ENCODE data around the gene RPL13A. TPM values are rescaled to one million over a fixed set of nuclear protein-coding genes. Genes with fewer than 3 reads are reported as not detected.

The RPL13A gene
- 4,918 TPM for polyA plus RNA-seq (2013, experiment 1 of 2)
- polyA plus RNA-seq (2013, experiment 2 of 2), result 4,876 TPM

DNA sequence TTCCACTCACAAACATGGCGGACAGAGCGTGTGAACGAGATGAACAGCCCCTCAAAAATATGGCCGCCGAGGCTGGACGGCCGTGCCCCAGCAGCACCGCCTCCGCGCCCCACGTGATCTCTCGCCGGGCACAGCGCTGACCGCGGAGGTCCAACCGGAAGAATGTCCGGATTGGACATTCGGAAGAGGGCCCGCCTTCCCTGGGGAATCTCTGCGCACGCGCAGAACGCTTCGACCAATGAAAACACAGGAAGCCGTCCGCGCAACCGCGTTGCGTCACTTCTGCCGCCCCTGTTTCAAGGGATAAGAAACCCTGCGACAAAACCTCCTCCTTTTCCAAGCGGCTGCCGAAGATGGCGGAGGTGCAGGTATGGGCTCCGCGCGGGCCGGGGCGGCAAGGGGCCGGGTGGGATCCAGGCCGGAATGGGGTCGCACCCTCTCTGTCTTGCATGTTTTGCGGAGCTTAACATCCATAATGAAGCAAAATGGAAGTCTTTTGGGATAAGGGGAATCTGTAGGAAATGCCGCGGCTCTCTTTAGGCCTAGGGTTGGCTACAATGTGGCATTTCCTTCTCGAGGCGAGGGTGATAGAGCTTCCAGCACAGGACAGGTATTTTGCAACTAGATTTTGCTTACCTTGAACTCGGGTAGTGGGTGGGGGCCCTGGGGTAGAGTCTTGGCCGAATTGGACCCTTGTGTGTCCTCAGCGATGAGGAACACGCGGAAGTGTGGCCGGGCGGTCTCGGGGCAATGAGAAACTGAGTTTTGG, at the start of gene RPL13A:
Gene RPL13A, plus strand, starts transcription at position 332 of the 769 bp plus-strand sequence. Its CDS starts 22 bp downstream, at position 354.
- Histone ChIP-seq H3K36me3 (ENCODE audit: control insufficient read depth in 1 of 2, insufficient read depth in 2 of 2, low read depth in 1 of 2, low read length in 2 of 2) (peaks cover 38 to 47% of the 10 kb centered on the region in 2 experiments), H2BK15ac (ENCODE audit: low read depth, poor library complexity, severe bottlenecking) (peak within 1 kb of the TSS; percentile 98), H2BK120ac (ENCODE audit: low read depth, low read length) (peak within 1 kb of the TSS; percentile 54), H4K8ac (ENCODE audit: low read length) (peak within 1 kb of the TSS; percentile 100), H3K27ac (ENCODE audit: low read length, poor library complexity, severe bottlenecking) (peak within 1 kb of the TSS; percentile 37), H2AK5ac (ENCODE audit: low read length, severe bottlenecking) (peak within 1 kb of the TSS; percentile 46), H3K4me2 (ENCODE audit: low read length, poor library complexity, severe bottlenecking) (peak within 1 kb of the TSS; percentile 66), H3K9ac (ENCODE audit: low read length) (peak within 1 kb of the TSS; percentile 100), H3K18ac (ENCODE audit: low read depth in 1 of 2, low read length in 2 of 2) (peak within 1 kb of the TSS; percentile 66 to 92), H3K4me3 (ENCODE audit: insufficient read depth in 1 of 2, low read depth in 1 of 2, low read length in 2 of 2) (peak within 1 kb of the TSS; percentile 77 to 97), H2BK5ac (ENCODE audit: low read depth, low read length, poor library complexity, severe bottlenecking) (no peak within 1 kb of the TSS), H3K14ac (ENCODE audit: low read length in 2 of 2) (peak within 1 kb of the TSS in 1 of 2 experiments; percentile 85), H3K79me1 (replicated peaks; ENCODE audit: low read length, poor library complexity, severe bottlenecking) (peaks cover 3% of the 10 kb centered on the region), H3K9me3 (ENCODE audit: control insufficient read depth, low read length) (no peaks in the 10 kb centered on the region), H3K4ac (ENCODE audit: low read depth in 1 of 2, low read length in 2 of 2) (peak within 1 kb of the TSS; percentile 27 to 71), H2AFZ (ENCODE audit: low read depth, low read length) (peak within 1 kb of the TSS; percentile 48), H4K91ac (ENCODE audit: low read length) (peak within 1 kb of the TSS; percentile 90), H2BK12ac (ENCODE audit: low read length in 2 of 2) (no peak within 1 kb of the TSS), H3K27me3 (ENCODE audit: control insufficient read depth in 1 of 2, insufficient read depth in 1 of 2, low read length in 2 of 2) (no peaks in the 10 kb centered on the region), H3K4me1 (ENCODE audit: control insufficient read depth, insufficient read depth, low read depth, low read length) (peaks cover 24% of the 10 kb centered on the region), H3K23ac (ENCODE audit: low read length in 2 of 2) (peak within 1 kb of the TSS in 1 of 2 experiments; percentile 6)
- 1% methylated on average over 57 of the region's 57 CpGs for WGBS
- DNase-seq, result peak; percentile 99

DNA sequence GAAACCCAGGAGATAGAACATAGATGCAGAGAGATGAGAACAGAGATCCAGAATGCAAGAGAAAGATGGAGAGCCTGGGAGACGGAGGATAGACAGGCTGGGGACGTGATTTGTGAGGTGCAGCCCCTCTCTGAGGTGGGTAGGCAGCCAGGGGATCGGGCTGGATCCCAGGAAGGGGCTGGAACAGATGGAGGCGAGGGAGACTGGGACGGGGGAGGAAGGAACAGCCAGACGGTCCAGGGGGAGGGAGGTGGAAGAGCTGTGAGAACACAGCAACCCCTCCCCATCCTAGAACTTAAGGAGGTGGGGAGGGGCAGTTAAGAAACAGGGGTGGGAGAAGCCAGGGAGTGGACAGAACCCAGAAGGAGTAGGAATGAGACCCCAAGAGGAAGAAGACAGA, 49.1 kb upstream of the RPL13A start:
- Histone ChIP-seq H3K23ac (ENCODE audit: low read length in 2 of 2) (no peak overlapping the region), H2AK5ac (ENCODE audit: low read length, severe bottlenecking) (no peak overlapping the region), H2BK120ac (ENCODE audit: low read depth, low read length) (no peak overlapping the region), H3K14ac (ENCODE audit: low read length in 2 of 2) (no peak overlapping the region), H2BK15ac (ENCODE audit: low read depth, poor library complexity, severe bottlenecking) (no peak overlapping the region), H3K4me3 (ENCODE audit: insufficient read depth in 1 of 2, low read depth in 1 of 2, low read length in 2 of 2) (no peak overlapping the region), H4K91ac (ENCODE audit: low read length) (no peak overlapping the region), H3K18ac (ENCODE audit: low read depth in 1 of 2, low read length in 2 of 2) (no peak overlapping the region), H3K4me2 (ENCODE audit: low read length, poor library complexity, severe bottlenecking) (no peak overlapping the region), H2BK12ac (ENCODE audit: low read length in 2 of 2) (no peak overlapping the region), H3K27me3 (ENCODE audit: control insufficient read depth in 1 of 2, insufficient read depth in 1 of 2, low read length in 2 of 2) (peaks cover 68 to 73% of the 10 kb centered on the region in 2 experiments), H3K36me3 (ENCODE audit: control insufficient read depth in 1 of 2, insufficient read depth in 2 of 2, low read depth in 1 of 2, low read length in 2 of 2) (no peaks in the 10 kb centered on the region), H3K4ac (ENCODE audit: low read depth in 1 of 2, low read length in 2 of 2) (no peak overlapping the region), H3K9ac (ENCODE audit: low read length) (no peak overlapping the region), H3K27ac (ENCODE audit: low read length, poor library complexity, severe bottlenecking) (no peak overlapping the region), H4K8ac (ENCODE audit: low read length) (no peak overlapping the region), H2AFZ (ENCODE audit: low read depth, low read length) (no peak overlapping the region), H3K79me1 (replicated peaks; ENCODE audit: low read length, poor library complexity, severe bottlenecking) (no peaks in the 10 kb centered on the region), H3K9me3 (ENCODE audit: control insufficient read depth, low read length) (no peaks in the 10 kb centered on the region), H2BK5ac (ENCODE audit: low read depth, low read length, poor library complexity, severe bottlenecking) (no peak overlapping the region), H3K4me1 (ENCODE audit: control insufficient read depth, insufficient read depth, low read depth, low read length) (peaks cover 14% of the 10 kb centered on the region)
- no peak for DNase-seq
- 30% methylated on average over 3 of the region's 6 CpGs for WGBS

DNA sequence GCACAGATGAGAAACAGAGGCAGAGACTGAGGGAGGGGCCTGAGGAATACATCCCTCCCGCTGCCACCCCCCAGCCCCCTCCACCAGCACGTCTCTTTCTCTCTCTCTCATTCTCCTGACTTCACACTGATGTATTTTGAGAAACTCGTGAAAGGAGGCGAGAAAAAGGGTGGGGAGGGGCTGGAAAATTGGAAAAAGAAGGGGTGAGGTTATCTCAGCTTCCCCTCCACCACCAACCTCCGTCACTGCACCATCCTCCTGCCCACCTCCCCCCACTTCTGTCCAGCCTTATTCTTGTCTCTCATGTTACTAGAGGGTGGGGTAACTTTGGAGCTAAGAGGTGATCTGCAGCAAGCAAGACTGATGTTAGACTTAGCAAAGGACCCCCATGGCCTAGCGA, 47.6 kb upstream of the RPL13A start:
- Histone ChIP-seq H3K36me3 (ENCODE audit: control insufficient read depth in 1 of 2, insufficient read depth in 2 of 2, low read depth in 1 of 2, low read length in 2 of 2) (no peaks in the 10 kb centered on the region), H3K9me3 (ENCODE audit: control insufficient read depth, low read length) (no peaks in the 10 kb centered on the region), H4K8ac (ENCODE audit: low read length) (no peak overlapping the region), H2AK5ac (ENCODE audit: low read length, severe bottlenecking) (no peak overlapping the region), H3K4me1 (ENCODE audit: control insufficient read depth, insufficient read depth, low read depth, low read length) (peaks cover 14% of the 10 kb centered on the region), H3K27me3 (ENCODE audit: control insufficient read depth in 1 of 2, insufficient read depth in 1 of 2, low read length in 2 of 2) (peaks cover 62 to 72% of the 10 kb centered on the region in 2 experiments), H3K79me1 (replicated peaks; ENCODE audit: low read length, poor library complexity, severe bottlenecking) (no peaks in the 10 kb centered on the region), H2BK15ac (ENCODE audit: low read depth, poor library complexity, severe bottlenecking) (no peak overlapping the region), H2BK12ac (ENCODE audit: low read length in 2 of 2) (no peak overlapping the region), H3K4ac (ENCODE audit: low read depth in 1 of 2, low read length in 2 of 2) (no peak overlapping the region), H3K9ac (ENCODE audit: low read length) (no peak overlapping the region), H2AFZ (ENCODE audit: low read depth, low read length) (no peak overlapping the region), H3K27ac (ENCODE audit: low read length, poor library complexity, severe bottlenecking) (no peak overlapping the region), H2BK120ac (ENCODE audit: low read depth, low read length) (no peak overlapping the region), H3K4me3 (ENCODE audit: insufficient read depth in 1 of 2, low read depth in 1 of 2, low read length in 2 of 2) (no peak overlapping the region), H3K4me2 (ENCODE audit: low read length, poor library complexity, severe bottlenecking) (no peak overlapping the region), H4K91ac (ENCODE audit: low read length) (no peak overlapping the region), H3K14ac (ENCODE audit: low read length in 2 of 2) (no peak overlapping the region), H2BK5ac (ENCODE audit: low read depth, low read length, poor library complexity, severe bottlenecking) (no peak overlapping the region), H3K23ac (ENCODE audit: low read length in 2 of 2) (peak overlapping the region in 1 of 2 experiments; percentile 23), H3K18ac (ENCODE audit: low read depth in 1 of 2, low read length in 2 of 2) (no peak overlapping the region)
- no peak for DNase-seq
- 86% methylated on average over 1 of the region's 6 CpGs for WGBS

DNA sequence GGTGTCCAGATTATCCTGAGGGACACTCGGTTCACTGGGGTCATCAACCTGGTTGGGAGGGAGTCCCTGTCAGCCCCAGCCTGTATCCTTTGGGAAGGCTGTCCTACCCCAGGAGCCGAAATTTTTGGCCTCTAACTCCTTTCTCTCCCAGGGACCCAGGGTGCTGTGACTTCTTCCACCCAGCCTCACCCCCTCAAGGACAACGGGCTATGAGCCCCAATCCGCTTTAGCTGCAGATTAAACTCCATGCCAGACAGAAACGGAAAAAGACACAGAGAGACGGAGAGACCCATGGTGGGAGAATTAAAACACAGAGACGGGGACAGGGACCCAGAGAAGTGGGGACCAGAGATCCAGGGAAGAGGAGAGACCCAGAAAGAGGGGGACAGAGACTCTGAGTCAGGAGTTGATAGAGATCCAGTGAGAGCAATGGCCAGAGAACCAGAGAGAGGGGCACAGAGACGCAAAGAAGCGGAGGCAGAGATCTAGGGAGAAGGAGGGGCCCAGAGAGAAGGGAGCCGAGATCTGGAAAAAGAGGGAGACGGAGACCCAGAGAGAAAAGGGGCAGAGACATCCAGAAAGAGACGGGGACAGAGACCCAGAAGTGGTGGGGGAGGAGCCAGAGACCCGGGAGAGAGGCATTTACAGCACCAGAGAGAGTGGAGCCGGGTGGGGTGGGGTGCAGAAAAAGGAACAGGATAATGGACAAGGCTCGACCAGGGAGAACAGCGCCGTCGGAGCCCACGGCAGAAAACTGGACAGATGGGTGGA, 46.8 kb upstream of the RPL13A start:
- Histone ChIP-seq H3K4ac (ENCODE audit: low read depth in 1 of 2, low read length in 2 of 2) (no peak overlapping the region), H3K18ac (ENCODE audit: low read depth in 1 of 2, low read length in 2 of 2) (no peak overlapping the region), H3K4me3 (ENCODE audit: insufficient read depth in 1 of 2, low read depth in 1 of 2, low read length in 2 of 2) (no peak overlapping the region)

More for the DNA sequence above, 46.8 kb upstream of the RPL13A start:
- no peak overlapping the region for H3K23ac ChIP-seq (ENCODE audit: low read length in 2 of 2)
- 35% methylated on average over 18 of the region's 19 CpGs for WGBS
- peaks cover 14% of the 10 kb centered on the region for H3K4me1 ChIP-seq (ENCODE audit: control insufficient read depth, insufficient read depth, low read depth, low read length)
- no peaks in the 10 kb centered on the region for H3K36me3 ChIP-seq (ENCODE audit: control insufficient read depth in 1 of 2, insufficient read depth in 2 of 2, low read depth in 1 of 2, low read length in 2 of 2)
- no peak overlapping the region for H2BK120ac ChIP-seq (ENCODE audit: low read depth, low read length)
- H3K27me3 ChIP-seq (ENCODE audit: control insufficient read depth in 1 of 2, insufficient read depth in 1 of 2, low read length in 2 of 2), result peaks cover 58 to 68% of the 10 kb centered on the region in 2 experiments
- DNase-seq, result no peak
- H3K4me2 ChIP-seq (ENCODE audit: low read length, poor library complexity, severe bottlenecking), result peak overlapping the region; percentile 59
- no peak overlapping the region for H2BK5ac ChIP-seq (ENCODE audit: low read depth, low read length, poor library complexity, severe bottlenecking)
- H2AK5ac ChIP-seq (ENCODE audit: low read length, severe bottlenecking), result no peak overlapping the region
- H3K9me3 ChIP-seq (ENCODE audit: control insufficient read depth, low read length), result no peaks in the 10 kb centered on the region
- H3K79me1 ChIP-seq (replicated peaks; ENCODE audit: low read length, poor library complexity, severe bottlenecking), result no peaks in the 10 kb centered on the region
- no peak overlapping the region for H3K27ac ChIP-seq (ENCODE audit: low read length, poor library complexity, severe bottlenecking)
- H2BK15ac ChIP-seq (ENCODE audit: low read depth, poor library complexity, severe bottlenecking), result no peak overlapping the region
- no peak overlapping the region for H4K8ac ChIP-seq (ENCODE audit: low read length)
- no peak overlapping the region for H2AFZ ChIP-seq (ENCODE audit: low read depth, low read length)
- H4K91ac ChIP-seq (ENCODE audit: low read length), result no peak overlapping the region
- H3K14ac ChIP-seq (ENCODE audit: low read length in 2 of 2), result no peak overlapping the region
- H2BK12ac ChIP-seq (ENCODE audit: low read length in 2 of 2), result no peak overlapping the region
- H3K9ac ChIP-seq (ENCODE audit: low read length), result no peak overlapping the region
